CD4-positive, alpha-beta T cell treated with Interferon alpha-2 for 1 hour (primary cell): ENCODE measurements around the gene NFKBIL1.
"Not testable (repeated sequence)": the region's sequence is repeated elsewhere in the genome, so short reads cannot be mapped to it uniquely, and the experiment has no call there.

Experiments used
- DNase-seq, 2 donors: peaks; one replicate each; pipeline ENCODE4 v3.0.0-alpha.2; 2020 to 2022

Gene NFKBIL1

GRCh38 chr6:31546958-31547726, at the start of gene NFKBIL1:
Gene NFKBIL1 (plus strand): TSS chr6:31547608. CDS start chr6:31547695, 87 bp downstream.
- DNase-seq, result peak; percentile 93 to 94

DNA sequence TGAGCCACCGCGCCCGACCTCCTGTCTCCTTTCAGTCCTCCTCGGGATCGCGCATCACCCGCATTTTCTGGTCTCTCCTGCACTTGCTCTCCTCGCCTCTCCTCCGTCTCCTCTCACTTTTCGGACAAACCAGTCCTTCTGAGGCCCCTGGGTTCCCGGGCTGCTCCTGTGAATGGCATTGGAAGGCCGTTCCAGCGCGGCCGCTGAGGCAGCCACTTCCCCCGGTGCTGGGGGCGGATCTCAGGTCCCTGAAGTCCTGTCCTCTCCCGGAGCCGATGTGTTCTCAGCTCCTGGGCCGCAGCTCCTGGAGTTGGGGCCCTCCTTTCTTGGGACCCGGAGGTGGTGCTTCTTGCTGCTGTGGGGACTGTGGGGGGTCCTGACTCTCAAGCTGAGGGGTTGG, 48.7 kb upstream of the NFKBIL1 start:
- DNase-seq, result no peak

- DNase-seq, result not testable (repeated sequence)
Measured at GRCh38 chr6:31499648-31500047, 47.8 kb upstream of the NFKBIL1 start.

DNA sequence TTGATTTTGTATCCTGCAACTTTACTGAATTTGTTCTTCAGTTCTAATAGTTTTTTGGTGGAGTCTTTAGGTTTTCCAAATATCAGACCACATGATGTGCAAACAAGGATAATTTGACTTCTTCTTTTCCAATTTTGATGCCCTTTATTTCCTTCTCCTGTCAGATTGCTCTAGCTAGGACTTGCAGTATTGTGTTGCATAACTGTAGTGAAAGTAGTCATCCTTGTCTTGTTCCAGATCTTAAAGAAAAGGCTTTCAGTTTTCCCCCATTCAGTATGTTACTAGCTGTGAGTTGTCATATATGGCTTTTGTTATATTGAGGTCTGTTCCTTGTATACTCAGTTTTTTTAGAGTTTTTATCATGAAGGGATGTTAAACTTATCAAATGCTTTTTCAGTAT, 44.8 kb upstream of the NFKBIL1 start:
- DNase-seq, result no peak

DNA sequence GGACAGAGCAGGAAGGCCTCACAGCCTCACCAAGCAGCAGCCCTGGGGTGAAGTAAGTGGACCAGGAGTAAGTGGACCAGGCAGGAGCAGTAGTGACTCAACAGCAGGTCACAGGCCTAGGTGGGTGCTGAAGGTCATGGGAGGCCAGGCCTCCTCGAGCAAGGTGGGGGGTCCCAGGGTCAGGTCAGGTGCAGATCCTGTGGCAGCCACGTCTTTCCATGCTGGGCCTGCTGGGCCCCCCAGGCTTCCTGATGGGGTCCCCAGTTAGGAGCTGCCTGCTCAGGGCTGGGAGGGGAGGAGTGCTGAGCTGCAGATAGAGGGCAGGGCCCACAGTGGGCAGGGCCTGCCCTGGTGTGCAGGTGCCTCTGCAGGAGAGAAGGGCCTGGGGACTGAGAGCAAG, 38.4 kb upstream of the NFKBIL1 start:
- not testable (repeated sequence) for DNase-seq

GRCh38 chr6:31510007-31510406, 37.4 kb upstream of the NFKBIL1 start:
- no peak for DNase-seq

GRCh38 chr6:31513456-31514165, 33.8 kb upstream of the NFKBIL1 start:
- no peak for DNase-seq

DNA sequence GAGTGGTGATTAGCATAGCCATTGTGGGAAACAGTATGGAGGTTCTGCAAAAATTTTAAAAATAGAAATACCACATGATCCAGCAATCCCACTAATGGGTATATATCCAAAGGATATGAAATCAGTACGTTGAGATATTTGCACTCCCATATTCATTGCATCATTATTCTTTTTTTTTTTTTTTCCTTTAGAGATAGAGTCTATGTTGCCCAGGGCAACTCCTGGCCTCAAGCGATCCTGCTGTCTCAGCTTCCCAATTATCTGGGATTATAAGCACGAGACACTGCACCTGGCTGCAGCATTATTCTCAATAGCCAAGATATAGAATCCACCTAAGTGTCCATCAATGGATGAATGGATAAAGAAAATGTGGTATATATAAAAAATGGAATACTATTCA, 25.6 kb upstream of the NFKBIL1 start:
- DNase-seq, result no peak

- DNase-seq, result no peak
Measured at GRCh38 chr6:31525553-31525931, 21.9 kb upstream of the NFKBIL1 start.

DNA sequence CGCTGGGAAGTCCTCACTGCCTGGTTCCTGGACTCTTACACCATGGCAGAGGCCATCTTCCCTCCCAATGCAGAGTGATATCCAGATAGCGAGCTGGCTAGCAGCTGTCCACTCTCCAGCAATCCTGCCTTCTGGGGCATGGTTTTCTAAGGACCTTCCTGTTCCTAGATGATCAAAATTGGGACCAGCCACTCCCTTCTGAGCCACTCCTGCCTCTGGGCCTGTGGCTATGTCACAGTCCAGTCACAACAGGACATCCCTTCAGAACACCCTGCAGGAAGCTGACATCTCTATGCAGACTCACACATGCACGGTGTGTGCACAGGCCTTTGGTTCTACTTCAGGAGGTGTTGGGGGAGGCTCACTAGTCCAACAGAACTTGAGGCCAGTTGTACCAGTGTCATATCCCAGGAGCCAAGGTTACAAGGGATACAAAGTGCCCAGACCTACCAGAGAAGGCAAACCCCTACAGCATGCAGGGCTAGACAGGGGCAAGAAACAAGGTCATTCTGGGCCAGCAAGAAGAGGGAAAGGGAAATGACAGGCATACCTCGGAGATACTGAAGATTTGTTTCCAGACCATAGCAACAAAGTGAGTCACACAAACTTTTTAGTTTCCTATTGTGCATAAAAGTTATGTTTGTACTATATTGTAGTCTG, 21.3 kb upstream of the NFKBIL1 start:
- no peak for DNase-seq

DNA sequence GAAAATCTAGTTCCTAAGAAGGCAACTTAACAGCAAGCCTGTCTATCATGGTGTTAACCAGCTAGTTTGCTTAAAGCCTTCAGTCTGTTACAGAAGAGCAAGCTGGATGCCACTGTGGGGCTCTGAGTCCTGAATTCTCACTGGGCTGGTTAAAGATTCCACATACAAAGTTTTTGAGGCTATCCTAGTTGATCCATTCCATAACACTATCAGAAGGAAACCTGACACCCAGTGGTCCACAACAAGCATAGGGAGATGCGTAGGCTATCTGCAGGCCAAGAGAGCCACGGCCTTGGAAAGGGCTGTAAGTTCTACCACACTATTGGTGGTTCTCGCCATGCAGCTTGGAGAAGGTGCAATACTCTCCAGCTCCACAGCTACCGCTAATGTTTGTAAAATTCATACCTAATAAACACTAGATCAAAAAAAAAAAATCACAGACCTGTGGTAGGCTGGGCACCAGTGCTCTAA, 19.1 kb upstream of the NFKBIL1 start:
- DNase-seq, result no peak

DNA sequence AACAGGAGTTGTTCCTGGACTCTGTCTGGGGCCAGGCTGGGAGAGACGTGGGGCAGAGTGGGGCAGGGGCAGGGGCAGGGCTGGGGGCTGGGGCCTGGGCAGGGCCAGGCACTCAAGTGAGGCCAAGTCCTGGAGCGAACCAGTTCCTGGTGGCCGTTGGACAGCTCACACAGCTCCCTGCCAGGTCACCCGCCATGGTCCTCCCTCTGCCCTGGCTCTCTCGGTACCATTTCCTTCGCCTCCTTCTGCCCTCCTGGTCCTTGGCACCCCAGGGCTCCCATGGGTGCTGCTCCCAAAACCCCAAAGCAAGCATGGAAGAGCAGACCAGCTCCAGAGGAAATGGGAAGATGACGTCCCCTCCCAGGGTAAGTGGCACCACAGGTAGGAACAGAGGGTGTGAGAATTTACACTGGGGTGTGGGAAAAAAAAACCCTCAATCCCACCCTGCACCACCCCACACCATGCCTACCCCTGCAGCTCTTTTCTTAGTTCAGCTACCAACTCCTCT, 18.5 kb upstream of the NFKBIL1 start, which contains the start of gene MCCD1:
MCCD1 (plus strand) TSS at position 142 of the 508 bp plus-strand sequence; CDS start at position 195, 53 bp downstream.
- DNase-seq, result no peak

DNA sequence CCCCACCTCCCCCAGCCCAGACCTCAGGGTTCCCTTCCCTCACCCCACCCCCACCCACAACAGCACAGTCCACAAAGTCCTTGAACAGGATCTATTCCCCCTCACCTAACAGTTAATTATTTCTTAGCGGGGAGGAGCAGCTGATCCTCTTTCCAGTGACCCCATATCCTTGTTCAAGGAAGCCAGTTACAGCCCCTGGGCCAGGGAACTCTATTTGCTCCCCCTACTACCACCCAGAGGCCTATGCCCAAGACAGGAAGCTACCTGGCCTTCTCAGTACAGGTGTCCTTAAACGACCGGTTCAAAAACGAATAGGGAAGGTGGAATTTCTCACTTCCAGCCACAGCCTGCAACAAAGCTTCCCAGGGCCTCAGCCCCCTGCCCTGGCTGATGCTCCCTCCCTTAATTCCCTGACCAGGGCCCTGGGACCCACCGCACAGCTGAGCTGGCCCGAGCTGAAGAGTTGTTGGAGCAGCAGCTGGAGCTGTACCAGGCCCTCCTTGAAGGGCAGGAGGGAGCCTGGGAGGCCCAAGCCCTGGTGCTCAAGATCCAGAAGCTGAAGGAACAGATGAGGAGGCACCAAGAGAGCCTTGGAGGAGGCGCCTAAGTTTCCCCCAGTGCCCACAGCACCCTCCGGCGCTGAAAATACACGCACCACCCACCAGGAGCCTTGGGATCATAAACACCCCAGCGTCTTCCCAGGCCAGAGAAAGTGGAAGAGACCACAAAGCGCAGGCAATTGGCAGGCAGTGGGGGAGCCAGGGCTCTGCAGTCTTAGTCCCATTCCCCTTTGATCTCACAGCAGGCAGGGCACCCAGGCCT, 17.9 kb upstream of the NFKBIL1 start:
- DNase-seq, result no peak

DNA sequence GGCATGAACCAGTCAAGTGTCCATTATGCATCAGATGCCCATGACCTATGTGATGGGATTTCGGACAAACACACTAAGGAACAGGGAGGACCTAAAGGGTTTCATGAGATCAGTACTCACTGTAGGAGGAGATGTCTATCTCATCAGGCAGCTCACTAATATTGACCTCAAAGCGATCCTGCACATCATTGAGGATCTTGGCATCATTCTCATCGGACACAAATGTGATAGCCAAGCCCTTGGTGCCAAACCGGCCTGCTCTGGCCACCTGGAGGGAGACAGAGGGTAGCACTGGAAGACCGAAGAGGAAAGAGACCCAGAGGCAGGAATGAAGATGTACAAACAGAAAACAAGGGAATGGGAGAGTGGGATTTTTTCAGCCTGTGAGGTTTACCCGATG, 16.7 kb upstream of the NFKBIL1 start:
- DNase-seq, result no peak

DNA sequence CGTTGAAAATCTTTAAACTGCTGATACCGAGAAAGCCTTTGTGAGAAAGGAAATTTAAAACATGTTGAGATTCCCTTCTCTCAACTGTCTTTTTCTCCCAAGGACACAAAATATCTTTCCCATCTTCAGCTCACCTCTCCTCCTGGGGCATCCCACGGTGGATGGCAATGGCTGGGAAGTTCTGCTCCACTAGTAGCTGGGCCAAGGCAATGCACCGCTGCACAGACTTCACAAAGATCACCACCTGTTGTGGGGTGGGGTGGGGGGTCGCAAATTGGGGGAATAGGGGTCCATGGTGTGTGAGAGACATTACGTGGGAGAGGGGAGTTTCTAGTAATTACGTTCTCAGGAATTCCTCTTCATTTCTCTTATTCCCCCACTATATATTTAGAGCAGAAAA, 16.2 kb upstream of the NFKBIL1 start:
- no peak for DNase-seq

GRCh38 chr6:31531771-31532643, 15.4 kb upstream of the NFKBIL1 start:
- no peak for DNase-seq

- DNase-seq, result no peak
Measured at GRCh38 chr6:31532644-31533454, 14.6 kb upstream of the NFKBIL1 start.

DNA sequence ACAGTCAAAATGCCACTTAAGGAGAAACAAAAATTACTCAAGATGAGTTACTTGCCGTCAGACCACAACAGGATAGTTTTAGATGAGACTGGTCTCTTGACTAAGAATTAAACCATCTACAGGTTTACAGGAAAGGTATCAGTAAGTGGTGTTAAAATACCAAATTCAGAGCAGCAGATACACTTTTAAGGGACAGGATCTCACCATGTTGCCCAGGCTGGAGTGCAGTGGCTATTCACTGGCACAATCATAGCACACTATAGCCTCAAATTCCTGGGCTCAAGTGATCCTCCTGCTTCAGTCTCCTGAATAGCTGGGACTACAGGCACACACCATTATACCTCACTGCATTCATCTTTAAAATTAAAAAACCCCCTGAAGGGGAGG, 14.0 kb upstream of the NFKBIL1 start:
- no peak for DNase-seq

- no peak for DNase-seq
Measured at GRCh38 chr6:31534011-31534410, 13.4 kb upstream of the NFKBIL1 start.

DNA sequence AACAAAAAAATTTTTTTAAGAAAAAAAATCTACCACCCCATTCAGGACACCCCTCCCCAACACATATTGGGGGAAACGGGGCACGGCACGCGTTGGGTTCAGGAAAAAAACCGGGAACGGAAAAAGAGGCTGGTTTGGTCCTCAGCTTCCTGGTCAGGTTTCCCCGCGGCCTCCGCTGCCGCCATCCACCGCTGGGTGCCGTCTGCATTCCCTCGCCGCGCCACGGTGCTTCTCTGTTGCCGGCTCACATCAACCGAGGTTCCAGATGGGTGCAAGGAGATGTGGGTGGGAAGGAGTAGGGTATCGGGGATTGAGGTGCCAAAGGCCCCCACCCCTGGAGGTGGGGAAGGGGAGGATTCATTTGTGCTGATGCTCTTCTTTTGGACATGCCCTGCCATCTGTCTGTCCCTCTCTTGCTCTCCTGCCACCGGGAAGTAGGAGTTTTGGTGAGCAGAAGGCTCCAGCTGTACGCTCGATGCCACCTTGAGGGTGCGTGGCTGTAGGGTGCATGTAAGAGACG, 12.8 kb upstream of the NFKBIL1 start:
- DNase-seq, result no peak
